ENCODE data around the gene MTARC1.

Gene MTARC1

DNA sequence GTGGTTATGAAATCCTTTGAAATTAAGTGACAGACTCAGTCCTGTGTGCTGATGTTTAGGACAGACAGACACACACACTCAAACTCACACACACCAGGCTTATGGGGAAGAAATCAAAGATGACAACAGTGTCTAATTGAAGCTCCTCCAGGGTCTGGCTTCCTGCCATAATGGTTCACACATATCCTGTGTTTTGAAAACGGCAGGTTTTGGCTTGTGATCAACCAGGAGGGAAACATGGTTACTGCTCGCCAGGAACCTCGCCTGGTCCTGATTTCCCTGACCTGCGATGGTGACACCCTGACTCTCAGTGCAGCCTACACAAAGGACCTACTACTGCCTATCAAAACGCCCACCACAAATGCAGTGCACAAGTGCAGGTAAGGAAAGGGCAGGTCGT lies 4.6 kb downstream of the MTARC1 start:
- H3K27me3 ChIP-seq (ENCODE audit: insufficient read depth, low read length) = no peaks in the 10 kb centered on the region
- H3K4me3 ChIP-seq (ENCODE audit: low read length) = no peak overlapping the region
- no peak overlapping the region for H3K9ac ChIP-seq (ENCODE audit: low read depth, low read length)
- no peak overlapping the region for H3K27ac ChIP-seq (ENCODE audit: low read length)
- H3K36me3 ChIP-seq (ENCODE audit: insufficient read depth, low read depth, low read length) = peaks cover 30% of the 10 kb centered on the region
- no peaks in the 10 kb centered on the region for H3K4me1 ChIP-seq (ENCODE audit: insufficient read depth, low read length)
- no peaks in the 10 kb centered on the region for H3K9me3 ChIP-seq (ENCODE audit: insufficient read depth, low read depth, low read length)

DNA sequence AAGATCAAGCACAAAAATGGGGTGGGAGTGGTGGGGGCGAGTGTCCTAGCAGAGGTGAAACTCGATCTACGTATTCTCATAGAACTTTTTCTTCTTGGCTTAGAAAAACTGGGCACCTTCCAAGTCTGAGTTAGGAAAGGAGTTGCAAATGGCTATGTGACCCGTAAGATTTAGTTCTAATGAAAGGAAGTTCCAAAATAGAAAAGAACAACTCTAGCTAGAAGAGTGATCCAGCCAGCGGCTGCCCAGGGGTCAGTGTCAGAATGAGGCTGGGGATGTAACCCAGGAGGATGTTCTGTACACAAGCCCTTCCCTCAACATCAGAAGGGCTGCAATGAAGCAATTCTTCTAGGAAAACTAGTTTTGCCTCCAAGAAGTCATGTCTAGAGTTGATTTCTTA lies 5.2 kb downstream of the MTARC1 start:
- Histone ChIP-seq H3K9me3 (ENCODE audit: insufficient read depth, low read depth, low read length) (no peaks in the 10 kb centered on the region), H3K4me1 (ENCODE audit: insufficient read depth, low read length) (no peaks in the 10 kb centered on the region), H3K36me3 (ENCODE audit: insufficient read depth, low read depth, low read length) (peaks cover 35% of the 10 kb centered on the region), H3K4me3 (ENCODE audit: low read length) (no peak overlapping the region), H3K27me3 (ENCODE audit: insufficient read depth, low read length) (no peaks in the 10 kb centered on the region), H3K9ac (ENCODE audit: low read depth, low read length) (no peak overlapping the region), H3K27ac (ENCODE audit: low read length) (no peak overlapping the region)

DNA sequence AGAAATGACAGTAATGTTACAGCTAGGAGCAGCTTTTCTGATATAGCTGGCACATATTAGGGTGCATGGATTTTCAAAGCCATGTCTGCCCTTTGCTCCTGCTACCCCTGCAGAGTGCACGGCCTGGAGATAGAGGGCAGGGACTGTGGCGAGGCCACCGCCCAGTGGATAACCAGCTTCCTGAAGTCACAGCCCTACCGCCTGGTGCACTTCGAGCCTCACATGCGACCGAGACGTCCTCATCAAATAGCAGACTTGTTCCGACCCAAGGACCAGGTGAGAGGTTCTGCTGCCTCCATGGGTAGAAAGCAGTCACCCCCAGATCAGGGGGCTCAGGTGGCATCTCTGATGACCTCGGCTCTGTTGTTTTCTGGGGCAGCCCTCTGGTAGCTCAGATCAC lies 9.8 kb downstream of the MTARC1 start:
- no peak overlapping the region for H3K9ac ChIP-seq (ENCODE audit: low read depth, low read length)
- no peaks in the 10 kb centered on the region for H3K4me1 ChIP-seq (ENCODE audit: insufficient read depth, low read length)
- H3K27me3 ChIP-seq (ENCODE audit: insufficient read depth, low read length) = no peaks in the 10 kb centered on the region
- no peak overlapping the region for H3K4me3 ChIP-seq (ENCODE audit: low read length)
- no peak overlapping the region for H3K27ac ChIP-seq (ENCODE audit: low read length)
- peaks cover 78% of the 10 kb centered on the region for H3K36me3 ChIP-seq (ENCODE audit: insufficient read depth, low read depth, low read length)
- no peaks in the 10 kb centered on the region for H3K9me3 ChIP-seq (ENCODE audit: insufficient read depth, low read depth, low read length)

DNA sequence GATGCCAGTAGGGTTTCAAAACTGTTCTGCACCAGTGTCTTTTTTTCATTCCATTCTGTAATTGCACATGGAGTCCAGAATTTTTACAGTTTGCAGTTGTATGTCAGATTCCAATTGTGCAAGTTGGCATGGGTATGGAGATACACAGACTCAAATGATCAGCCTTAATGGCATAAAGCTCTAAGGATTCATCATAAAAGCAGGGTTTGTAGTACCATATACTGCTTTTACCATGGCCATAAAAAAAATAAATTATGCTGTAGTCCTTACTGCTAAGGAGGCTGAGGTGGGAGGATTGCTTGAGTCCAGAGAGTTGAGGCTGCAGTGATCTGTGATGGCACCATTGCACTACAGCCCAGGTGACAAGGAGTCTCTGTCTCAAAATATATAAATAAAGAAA lies 10.3 kb downstream of the MTARC1 start:
- H3K27ac ChIP-seq (ENCODE audit: low read length) = no peak overlapping the region

DNA sequence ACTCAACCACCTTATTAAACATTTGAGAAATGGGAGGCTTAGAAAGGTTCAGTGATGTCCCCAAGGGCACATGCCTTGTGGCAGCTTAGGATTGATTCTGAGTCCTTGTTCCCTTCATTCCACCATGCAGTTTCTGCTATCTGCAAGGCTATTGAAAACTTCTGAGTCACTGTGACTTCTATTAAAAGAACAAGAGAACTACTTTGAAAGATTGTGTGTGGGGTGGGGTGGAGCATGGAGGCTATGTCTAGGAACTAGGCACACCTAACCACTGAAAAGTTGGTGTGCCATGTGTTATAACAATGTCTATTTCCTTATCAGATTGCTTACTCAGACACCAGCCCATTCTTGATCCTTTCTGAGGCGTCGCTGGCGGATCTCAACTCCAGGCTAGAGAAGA lies 10.8 kb downstream of the MTARC1 start:
- Histone ChIP-seq H3K9me3 (ENCODE audit: insufficient read depth, low read depth, low read length) (no peaks in the 10 kb centered on the region), H3K36me3 (ENCODE audit: insufficient read depth, low read depth, low read length) (peaks cover 74% of the 10 kb centered on the region), H3K4me3 (ENCODE audit: low read length) (no peak overlapping the region), H3K9ac (ENCODE audit: low read depth, low read length) (no peak overlapping the region), H3K4me1 (ENCODE audit: insufficient read depth, low read length) (no peaks in the 10 kb centered on the region), H3K27ac (ENCODE audit: low read length) (no peak overlapping the region), H3K27me3 (ENCODE audit: insufficient read depth, low read length) (no peaks in the 10 kb centered on the region)

More for the DNA sequence above, 10.3 kb downstream of the MTARC1 start:
- Histone ChIP-seq H3K4me3 (ENCODE audit: low read length) (no peak overlapping the region), H3K9me3 (ENCODE audit: insufficient read depth, low read depth, low read length) (no peaks in the 10 kb centered on the region), H3K27me3 (ENCODE audit: insufficient read depth, low read length) (no peaks in the 10 kb centered on the region), H3K36me3 (ENCODE audit: insufficient read depth, low read depth, low read length) (peaks cover 77% of the 10 kb centered on the region), H3K9ac (ENCODE audit: low read depth, low read length) (no peak overlapping the region), H3K4me1 (ENCODE audit: insufficient read depth, low read length) (no peaks in the 10 kb centered on the region)

DNA sequence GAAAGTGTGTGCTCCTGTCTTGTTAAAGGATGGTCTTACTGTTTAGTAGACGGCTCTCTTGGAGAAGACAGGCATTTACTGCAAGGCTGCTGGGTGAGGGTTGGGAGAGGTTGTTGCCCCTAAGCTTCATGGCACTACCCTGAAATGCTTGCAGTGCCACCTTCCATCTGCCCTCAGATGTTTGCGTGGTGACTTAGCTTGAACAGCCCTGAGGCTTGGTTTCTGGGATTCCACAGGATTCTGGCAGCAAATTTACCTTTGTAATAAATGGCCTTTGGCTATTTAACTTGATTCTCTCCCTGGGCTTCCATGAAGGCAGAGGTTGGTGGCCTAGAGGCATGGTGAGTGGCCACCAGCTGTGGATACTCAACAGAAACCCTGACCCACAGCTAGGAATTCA lies 11.6 kb downstream of the MTARC1 start:
- Histone ChIP-seq H3K4me3 (ENCODE audit: low read length) (no peak overlapping the region), H3K36me3 (ENCODE audit: insufficient read depth, low read depth, low read length) (peaks cover 73% of the 10 kb centered on the region), H3K9ac (ENCODE audit: low read depth, low read length) (no peak overlapping the region), H3K27ac (ENCODE audit: low read length) (no peak overlapping the region), H3K27me3 (ENCODE audit: insufficient read depth, low read length) (no peaks in the 10 kb centered on the region), H3K4me1 (ENCODE audit: insufficient read depth, low read length) (no peaks in the 10 kb centered on the region), H3K9me3 (ENCODE audit: insufficient read depth, low read depth, low read length) (no peaks in the 10 kb centered on the region)

DNA sequence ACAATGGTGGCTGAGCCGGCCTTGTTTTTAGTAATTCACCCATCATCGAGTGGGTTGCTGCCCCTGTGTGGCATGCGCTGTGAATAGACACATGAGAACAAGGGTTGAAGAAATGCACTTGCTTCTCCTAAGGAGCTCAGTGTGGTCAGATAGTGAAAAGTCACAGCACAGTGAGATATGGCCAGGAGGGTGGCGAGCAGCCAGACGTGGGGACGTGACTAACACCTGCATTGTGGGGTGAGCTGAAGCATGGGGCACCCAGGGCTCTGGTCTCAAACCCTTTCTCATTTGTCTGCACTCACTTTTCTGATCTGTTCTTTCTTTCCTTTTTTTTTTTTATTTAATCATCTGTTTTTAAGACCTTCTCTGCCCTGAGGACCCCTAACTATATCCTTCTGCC lies 13.5 kb downstream of the MTARC1 start:
- no peak overlapping the region for H3K27ac ChIP-seq (ENCODE audit: low read length)

DNA sequence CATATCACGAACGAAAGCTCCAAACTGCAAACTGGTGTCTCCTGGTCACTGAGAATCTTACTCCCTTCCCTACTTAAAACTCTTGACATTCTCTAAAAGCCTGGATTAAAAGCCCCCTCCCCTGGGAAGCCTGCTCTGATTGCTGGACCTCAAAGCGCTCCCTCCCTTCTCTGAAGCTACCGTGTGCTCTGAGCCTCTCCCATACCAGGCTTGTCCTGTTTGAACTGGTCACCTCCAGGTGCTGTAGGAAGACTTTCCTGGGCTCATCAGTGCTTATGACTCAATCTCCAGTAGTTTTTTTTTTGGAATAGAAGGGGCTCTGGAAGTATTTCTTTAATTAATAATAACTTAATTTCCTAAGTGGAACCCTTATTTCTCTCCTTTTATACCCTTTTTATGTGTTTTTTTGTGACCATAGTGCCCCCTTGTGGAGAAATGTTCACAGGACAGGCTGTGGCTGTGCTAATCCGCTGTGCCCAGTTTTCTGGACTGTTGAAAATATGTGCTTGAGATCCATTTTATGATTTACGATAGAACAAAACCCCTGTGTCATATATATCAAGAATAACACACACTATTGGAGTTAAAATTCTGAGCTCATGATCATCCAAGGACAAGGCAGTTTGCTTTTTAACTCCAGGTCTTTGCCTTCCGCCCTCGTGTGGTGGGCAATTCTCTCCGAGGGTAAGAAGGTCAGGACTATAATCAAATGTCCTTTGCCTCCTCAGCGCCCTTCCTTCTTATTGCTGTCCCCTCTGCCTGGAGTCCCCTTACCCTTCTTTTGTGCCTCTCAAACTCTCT lies 16.9 kb downstream of the MTARC1 start:
- peaks cover 63% of the 10 kb centered on the region for H3K36me3 ChIP-seq (ENCODE audit: insufficient read depth, low read depth, low read length)
- no peak overlapping the region for H3K9ac ChIP-seq (ENCODE audit: low read depth, low read length)
- H3K4me1 ChIP-seq (ENCODE audit: insufficient read depth, low read length) = no peaks in the 10 kb centered on the region
- no peaks in the 10 kb centered on the region for H3K9me3 ChIP-seq (ENCODE audit: insufficient read depth, low read depth, low read length)
- no peak overlapping the region for H3K27ac ChIP-seq (ENCODE audit: low read length)
- no peaks in the 10 kb centered on the region for H3K27me3 ChIP-seq (ENCODE audit: insufficient read depth, low read length)
- H3K4me3 ChIP-seq (ENCODE audit: low read length) = no peak overlapping the region

More for the DNA sequence above, 13.5 kb downstream of the MTARC1 start:
- Histone ChIP-seq H3K9me3 (ENCODE audit: insufficient read depth, low read depth, low read length) (no peaks in the 10 kb centered on the region), H3K27me3 (ENCODE audit: insufficient read depth, low read length) (no peaks in the 10 kb centered on the region), H3K4me1 (ENCODE audit: insufficient read depth, low read length) (no peaks in the 10 kb centered on the region), H3K9ac (ENCODE audit: low read depth, low read length) (no peak overlapping the region), H3K36me3 (ENCODE audit: insufficient read depth, low read depth, low read length) (peaks cover 69% of the 10 kb centered on the region), H3K4me3 (ENCODE audit: low read length) (no peak overlapping the region)

DNA sequence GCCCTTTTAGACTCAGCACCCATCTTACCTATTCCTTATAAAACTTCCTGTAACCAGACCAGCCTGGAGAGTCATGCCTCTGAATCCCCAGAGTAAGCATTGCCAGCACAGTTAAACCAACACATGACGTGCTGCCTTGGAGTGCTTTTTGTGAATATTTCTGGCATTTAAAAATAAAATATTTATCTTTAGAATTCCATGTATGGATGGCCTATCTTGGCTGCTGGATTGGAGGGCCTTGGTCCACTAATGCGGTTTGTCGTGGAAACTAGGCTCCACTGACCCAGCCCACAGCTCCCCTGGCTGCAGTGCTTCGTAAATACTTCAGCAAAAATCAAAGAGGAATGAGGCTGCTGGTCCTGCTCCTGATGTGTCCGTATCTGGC lies 17.5 kb downstream of the MTARC1 start:
- no peak overlapping the region for H3K4me3 ChIP-seq (ENCODE audit: low read length)
- H3K27me3 ChIP-seq (ENCODE audit: insufficient read depth, low read length) = no peaks in the 10 kb centered on the region
- H3K36me3 ChIP-seq (ENCODE audit: insufficient read depth, low read depth, low read length) = peaks cover 57% of the 10 kb centered on the region
- no peak overlapping the region for H3K9ac ChIP-seq (ENCODE audit: low read depth, low read length)
- no peaks in the 10 kb centered on the region for H3K9me3 ChIP-seq (ENCODE audit: insufficient read depth, low read depth, low read length)
- no peaks in the 10 kb centered on the region for H3K4me1 ChIP-seq (ENCODE audit: insufficient read depth, low read length)
- H3K27ac ChIP-seq (ENCODE audit: low read length) = no peak overlapping the region

DNA sequence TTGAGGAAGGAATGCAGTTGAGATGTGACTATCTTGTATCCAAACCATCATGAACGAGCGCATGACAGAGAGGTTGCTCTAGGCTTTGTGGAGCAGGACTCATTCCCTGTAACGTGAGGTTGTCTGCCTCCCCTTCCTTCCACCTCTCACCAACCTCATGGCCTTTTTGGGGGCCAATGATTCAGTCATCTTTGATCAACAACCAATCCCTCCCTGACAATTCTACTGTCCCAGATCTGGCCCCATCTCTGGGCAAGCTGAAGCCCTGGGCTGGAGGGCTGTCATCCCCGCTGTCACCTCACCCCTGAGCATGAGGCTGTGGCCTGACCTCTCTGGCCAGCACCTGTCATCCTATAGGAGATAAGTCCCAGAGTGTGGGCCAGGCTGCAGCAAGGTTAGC lies 19.7 kb downstream of the MTARC1 start:
- Histone ChIP-seq H3K4me3 (ENCODE audit: low read length) (no peak overlapping the region), H3K27ac (ENCODE audit: low read length) (no peak overlapping the region), H3K9me3 (ENCODE audit: insufficient read depth, low read depth, low read length) (no peaks in the 10 kb centered on the region), H3K4me1 (ENCODE audit: insufficient read depth, low read length) (no peaks in the 10 kb centered on the region), H3K9ac (ENCODE audit: low read depth, low read length) (no peak overlapping the region), H3K27me3 (ENCODE audit: insufficient read depth, low read length) (no peaks in the 10 kb centered on the region), H3K36me3 (ENCODE audit: insufficient read depth, low read depth, low read length) (peaks cover 42% of the 10 kb centered on the region)

DNA sequence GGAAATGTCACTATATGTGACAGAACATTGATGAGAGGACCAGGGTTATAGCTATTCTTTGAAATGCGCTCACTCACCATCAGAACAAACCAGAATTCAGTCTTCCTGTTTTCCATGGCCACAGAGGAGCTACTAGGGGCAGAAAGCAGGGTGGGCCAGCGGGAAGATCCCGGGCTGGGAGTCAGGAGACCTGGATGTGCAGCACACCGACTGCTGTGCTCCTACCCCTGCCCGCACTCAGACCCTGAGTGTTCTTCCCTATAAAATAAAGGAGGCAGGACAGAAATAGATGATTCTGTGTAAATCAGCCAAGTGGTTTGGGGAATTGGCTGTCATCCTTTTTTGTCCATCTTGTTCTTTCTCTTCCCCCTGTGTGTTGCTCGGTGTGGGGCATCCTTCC lies 21.0 kb downstream of the MTARC1 start:
- Histone ChIP-seq H3K36me3 (ENCODE audit: insufficient read depth, low read depth, low read length) (peaks cover 44% of the 10 kb centered on the region), H3K4me3 (ENCODE audit: low read length) (no peak overlapping the region), H3K9me3 (ENCODE audit: insufficient read depth, low read depth, low read length) (no peaks in the 10 kb centered on the region), H3K4me1 (ENCODE audit: insufficient read depth, low read length) (no peaks in the 10 kb centered on the region), H3K9ac (ENCODE audit: low read depth, low read length) (no peak overlapping the region), H3K27ac (ENCODE audit: low read length) (no peak overlapping the region), H3K27me3 (ENCODE audit: insufficient read depth, low read length) (no peaks in the 10 kb centered on the region)

DNA sequence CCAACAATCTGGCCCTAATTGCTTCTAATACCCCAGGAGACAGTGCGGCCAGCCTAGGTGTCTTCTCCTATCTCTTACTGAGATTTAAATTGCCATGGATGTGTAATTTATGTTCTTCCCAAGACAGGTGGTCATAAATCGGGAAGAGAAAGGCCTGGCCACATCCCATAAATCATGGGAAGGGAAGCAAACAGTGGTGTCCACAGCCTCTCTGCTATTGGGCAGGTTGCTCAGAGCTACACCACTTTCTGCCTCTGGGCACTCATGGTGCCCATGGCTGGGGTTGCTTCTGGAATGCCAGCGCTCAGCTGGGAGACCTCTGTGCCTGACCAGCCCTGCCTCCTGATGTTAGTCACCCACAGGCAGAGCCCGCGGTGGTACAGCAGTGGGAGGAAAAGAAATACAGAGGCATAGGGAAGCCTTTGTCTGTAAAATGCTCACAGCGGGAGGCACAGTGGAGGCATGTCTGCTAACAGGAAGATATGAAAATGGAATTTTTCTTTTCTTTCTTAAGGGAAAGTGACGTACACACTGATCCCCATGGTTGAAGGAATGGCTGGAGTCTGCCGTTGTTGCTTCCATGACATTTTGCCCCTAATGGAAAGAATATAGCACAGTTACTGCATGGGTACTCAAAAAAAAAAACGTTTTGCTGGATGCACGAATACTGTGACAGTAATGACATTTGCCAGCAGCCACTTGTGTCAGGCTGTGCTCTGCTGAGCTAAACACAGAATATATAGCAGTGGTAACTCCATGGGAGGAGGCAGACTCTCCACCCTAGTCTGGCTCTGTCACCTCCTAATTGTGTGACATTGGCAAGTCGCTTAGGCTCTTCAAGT lies 21.9 kb downstream of the MTARC1 start:
- H3K9me3 ChIP-seq (ENCODE audit: insufficient read depth, low read depth, low read length) = no peaks in the 10 kb centered on the region
- H3K27me3 ChIP-seq (ENCODE audit: insufficient read depth, low read length) = no peaks in the 10 kb centered on the region
- H3K27ac ChIP-seq (ENCODE audit: low read length) = no peak overlapping the region
- H3K36me3 ChIP-seq (ENCODE audit: insufficient read depth, low read depth, low read length) = peaks cover 44% of the 10 kb centered on the region
- no peaks in the 10 kb centered on the region for H3K4me1 ChIP-seq (ENCODE audit: insufficient read depth, low read length)
- no peak overlapping the region for H3K4me3 ChIP-seq (ENCODE audit: low read length)
- H3K9ac ChIP-seq (ENCODE audit: low read depth, low read length) = no peak overlapping the region
